G401 (cell line): ENCODE measurements around the gene EVA1A. TPM values are rescaled to one million over a fixed set of nuclear protein-coding genes. Genes with fewer than 3 reads are reported as not detected.

Experiments
- DNase-seq: peaks from one replicate; pipeline ENCODE4 v3.0.0-alpha.2; 2015; ENCODE audit warnings: low spot score
- in situ Hi-C: cut with HindIII; loops from 2 replicates; pipeline ENCODE4 v1.10.0; 2016; ENCODE audit warnings: low sequenced_read_pairs, mixed read lengths
- total RNA-seq: library from RNA; depleted of rRNA; stranded (reverse); fragments of >200 nt; shearing (Covaris generic); gene quantifications from 2 replicates; pipeline ENCODE4 v1.2.3, GENCODE V29; 2014

EVA1A gene
- total RNA-seq, 1 experiment from 2014 or later = 97.2 TPM

- DNase-seq = no peak
- in situ Hi-C loops = no loop called here
These were observed 32.1 kb upstream of the EVA1A start for GRCh38 chr2:75592888-75593287.

GRCh38 chr2:75592030-75592429, 31.3 kb upstream of the EVA1A start:
- in situ Hi-C loops = no loop called here
- no peak for DNase-seq

GRCh38 chr2:75589391-75590105, 28.8 kb upstream of the EVA1A start:
- DNase-seq = no peak
- in situ Hi-C loops = no loop called here

GRCh38 chr2:75587954-75588587, 27.3 kb upstream of the EVA1A start:
- DNase-seq = no peak
- in situ Hi-C loops = no loop called here

GRCh38 chr2:75586971-75587370, 26.2 kb upstream of the EVA1A start:
- DNase-seq = no peak
- in situ Hi-C loops = no loop called here

GRCh38 chr2:75582840-75583239, 22.1 kb upstream of the EVA1A start:
- in situ Hi-C loops = no loop called here
- no peak for DNase-seq

- in situ Hi-C loops = no loop called here
- DNase-seq = no peak
These were observed 19.9 kb upstream of the EVA1A start for GRCh38 chr2:75580606-75581005.

- in situ Hi-C loops = no loop called here
- no peak for DNase-seq
These were observed 19.4 kb upstream of the EVA1A start for GRCh38 chr2:75580156-75580555.

- in situ Hi-C loops = no loop called here
These were observed 18.4 kb upstream of the EVA1A start for GRCh38 chr2:75579186-75579585.

GRCh38 chr2:75577280-75577679, 16.5 kb upstream of the EVA1A start:
- in situ Hi-C loops = no loop called here

More at GRCh38 chr2:75579186-75579585, 18.4 kb upstream of the EVA1A start:
- no peak for DNase-seq

GRCh38 chr2:75574106-75574505, 13.4 kb upstream of the EVA1A start:
- in situ Hi-C loops = no loop called here
- no peak for DNase-seq

More at GRCh38 chr2:75577280-75577679, 16.5 kb upstream of the EVA1A start:
- no peak for DNase-seq

- in situ Hi-C loops = no loop called here
- no peak for DNase-seq
These were observed 12.6 kb upstream of the EVA1A start for GRCh38 chr2:75573145-75573878.

- in situ Hi-C loops = no loop called here
- DNase-seq = no peak
These were observed 11.1 kb upstream of the EVA1A start for GRCh38 chr2:75571730-75572430.

GRCh38 chr2:75570948-75571729, 10.4 kb upstream of the EVA1A start:
- no peak for DNase-seq
- in situ Hi-C loops = no loop called here

GRCh38 chr2:75570024-75570947, 9.5 kb upstream of the EVA1A start:
- in situ Hi-C loops = no loop called here
- DNase-seq = no peak

GRCh38 chr2:75569546-75569945, 8.8 kb upstream of the EVA1A start:
- in situ Hi-C loops = no loop called here
- no peak for DNase-seq

- in situ Hi-C loops = no loop called here
- DNase-seq = no peak
These were observed 7.4 kb upstream of the EVA1A start for GRCh38 chr2:75568174-75568573.
